IMR-90 (cell line): ENCODE data around the gene SOX30. TPM values are rescaled to one million over a fixed set of nuclear protein-coding genes. Genes with fewer than 3 reads are reported as not detected.
"Not testable (repeated sequence)": the region's sequence is repeated elsewhere in the genome, so short reads cannot be mapped to it uniquely, and the experiment has no call there.

ENCODE experiments used
- ATAC-seq: fragments of 200-7000 bp; cut with Tn5 transposase; 2 replicates; pipeline ENCODE4 v1.9.1; 2020; ENCODE audit warnings: low read depth, mild to moderate bottlenecking, moderate library complexity
- Bru-seq: library from RNA; stranded (reverse); fragments of 400-500 nt; gene quantifications from one replicate; lab custom pipeline; 2021; lab: Mats Ljungman, UMichigan
- BruChase-seq, 2 experiments: library from RNA; stranded (reverse); fragments of 400-500 nt; gene quantifications; one replicate each; lab custom pipeline; 2021; lab: Mats Ljungman, UMichigan
- BruUV-seq: library from RNA; stranded (reverse); fragments of 400-500 nt; replicated peaks from 2 replicates; lab custom pipeline; 2021; lab: Mats Ljungman, UMichigan
- CTCF ChIA-PET: fragments of 300-600 bp; formaldehyde crosslinking; extraction: SDS; loops from one replicate; lab custom pipeline; 2021; ENCODE audit warnings: antibody characterized with exemption; lab: Yijun Ruan, JAX
- POLR2A ChIA-PET: fragments of 300-600 bp; sonication (Branson Sonifier 250); formaldehyde crosslinking; loops from one replicate; lab custom pipeline; 2022; ENCODE audit warnings: antibody characterized with exemption; ENCODE audit not compliant: unreplicated experiment; lab: Charles Lee
- DNase-seq: peaks from one replicate; pipeline ENCODE4 v3.0.0; 2013
- H2AFZ ChIP-seq: replicated peaks from 2 replicates; pipeline ENCODE3; 2013; ENCODE audit warnings: low read length, mild to moderate bottlenecking; ENCODE audit not compliant: poor library complexity
- H2AK5ac ChIP-seq: 2 replicates; pipeline ENCODE4 v1.6.1; 2013; ENCODE audit warnings: low read depth, low read length, inconsistent platforms
- H2AK9ac ChIP-seq: replicated peaks from 2 replicates; pipeline ENCODE3; 2013; ENCODE audit warnings: mild to moderate bottlenecking, low read depth, low read length, moderate library complexity; ENCODE audit not compliant: poor library complexity
- H2BK120ac ChIP-seq: 2 replicates; pipeline ENCODE4 v1.6.1; 2013; ENCODE audit warnings: low read depth, low read length, inconsistent platforms
- H2BK15ac ChIP-seq: 3 replicates; pipeline ENCODE4 v1.6.1; 2013; ENCODE audit warnings: low read depth, low read length, inconsistent platforms
- H2BK20ac ChIP-seq: 2 replicates; pipeline ENCODE4 v1.6.1; 2013; ENCODE audit warnings: low read depth, mild to moderate bottlenecking, inconsistent platforms, low read length, moderate library complexity
- H2BK5ac ChIP-seq: 2 replicates; pipeline ENCODE4 v1.6.1; 2013; ENCODE audit warnings: mild to moderate bottlenecking, low read depth, low read length, inconsistent platforms; ENCODE audit not compliant: poor library complexity, severe bottlenecking
- H3K14ac ChIP-seq: replicated peaks from 2 replicates; pipeline ENCODE4 v1.6.1; 2013; ENCODE audit warnings: low read depth, low read length, inconsistent platforms
- H3K18ac ChIP-seq: 2 replicates; pipeline ENCODE4 v1.6.1; 2013; ENCODE audit warnings: low read depth, low read length, control low read depth
- H3K23ac ChIP-seq: 2 replicates; pipeline ENCODE4 v1.6.1; 2013; ENCODE audit warnings: low read depth, low read length, inconsistent platforms
- H3K27ac ChIP-seq: 2 replicates; pipeline ENCODE4 v1.5.1; 2013; ENCODE audit warnings: mild to moderate bottlenecking, control low read depth, low read length; ENCODE audit not compliant: insufficient read depth
- H3K27me3 ChIP-seq: 2 replicates; pipeline ENCODE4 v1.6.1; 2013; ENCODE audit warnings: low read length; ENCODE audit not compliant: control insufficient read depth, insufficient read depth
- H3K36me3 ChIP-seq: 2 replicates; pipeline ENCODE4 v1.6.1; 2013; ENCODE audit warnings: low read length, mixed read lengths; ENCODE audit not compliant: control insufficient read depth, insufficient read depth
- H3K4ac ChIP-seq: 2 replicates; pipeline ENCODE4 v1.6.1; 2013; ENCODE audit warnings: low read depth, low read length, inconsistent platforms
- H3K4me1 ChIP-seq: 2 replicates; pipeline ENCODE4 v1.6.1; 2013; ENCODE audit warnings: low read length, mixed read lengths; ENCODE audit not compliant: control insufficient read depth, insufficient read depth
- H3K4me2 ChIP-seq: 2 replicates; pipeline ENCODE4 v1.6.1; 2013; ENCODE audit warnings: low read depth, mild to moderate bottlenecking, control low read depth, low read length, moderate library complexity
- H3K4me3 ChIP-seq: 2 replicates; pipeline ENCODE4 v1.5.1; 2013; ENCODE audit warnings: low read depth, mild to moderate bottlenecking, control low read depth, low read length, moderate library complexity; ENCODE audit not compliant: insufficient read depth
- H3K56ac ChIP-seq: 2 replicates; pipeline ENCODE4 v1.6.1; 2013; ENCODE audit warnings: low read length, inconsistent platforms; ENCODE audit not compliant: insufficient read depth; ENCODE audit errors: extremely low read depth
- H3K79me1 ChIP-seq, 2 experiments: 2 replicates each; pipeline ENCODE4 v1.6.1; 2013; ENCODE audit warnings: low read length in 2 of 2, inconsistent platforms in 1 of 2, low read depth in 1 of 2
- H3K9ac ChIP-seq: 2 replicates; pipeline ENCODE4 v1.6.1; 2013; ENCODE audit warnings: low read depth, low read length, control low read depth
- H3K9me1 ChIP-seq: 2 replicates; pipeline ENCODE4 v1.6.1; 2013; ENCODE audit warnings: low read length, inconsistent platforms; ENCODE audit not compliant: insufficient read depth
- H3K9me3 ChIP-seq: 2 replicates; pipeline ENCODE4 v1.6.1; 2013; ENCODE audit warnings: low read length; ENCODE audit not compliant: control insufficient read depth, insufficient read depth
- H4K20me1 ChIP-seq: 2 replicates; pipeline ENCODE4 v1.6.1; 2013; ENCODE audit warnings: low read length, inconsistent platforms; ENCODE audit not compliant: insufficient read depth
- H4K5ac ChIP-seq: 2 replicates; pipeline ENCODE4 v1.6.1; 2013; ENCODE audit warnings: mild to moderate bottlenecking, low read depth, low read length, control low read depth
- H4K8ac ChIP-seq, 2 experiments: 2 replicates each; pipeline ENCODE4 v1.6.1; 2013; ENCODE audit warnings: low read depth in 2 of 2, low read length in 2 of 2, control low read depth in 1 of 2, inconsistent platforms in 1 of 2
- H4K91ac ChIP-seq: 2 replicates; pipeline ENCODE4 v1.6.1; 2013; ENCODE audit warnings: low read depth, low read length, inconsistent platforms; ENCODE audit not compliant: insufficient read depth
- WGBS, 2 experiments: methylation state at CpG; one replicate each; pipeline versions ENCODE4 v1.1.5 to v1.1.7; 2013; ENCODE audit warnings: missing lambda C conversion rate in 2 of 2; ENCODE audit not compliant: insufficient read length in 1 of 2; ENCODE audit errors: extremely low coverage in 2 of 2; 5-methylcytosine and 5-hydroxymethylcytosine counted together
- dilution Hi-C: fragments of 300-500 bp; cut with HindIII; formaldehyde crosslinking; loops from one replicate; pipeline ENCODE4 v1.14.3; 2018; ENCODE audit warnings: low sequenced_read_pairs; ENCODE audit not compliant: unreplicated experiment
- in situ Hi-C: fragments of 300-500 bp; cut with MboI; formaldehyde crosslinking; loops from 3 replicates; pipeline ENCODE4 v1.14.3; 2019; ENCODE audit warnings: low sequenced_read_pairs, inconsistent platforms, mixed read lengths
- intact Hi-C: fragments of 100-400 bp; cut with micrococcal nuclease; formaldehyde crosslinking; loops from 2 replicates; pipeline ENCODE4 v1.10.0; 2022
- long read RNA-seq: library from polyadenylated mRNA; unstranded; transcript quantifications from one replicate; pipeline ENCODE4 v2.0.0, GENCODE V29; 2021; ENCODE audit not compliant: unreplicated experiment
- polyA plus RNA-seq, 3 experiments: library from polyadenylated mRNA; depleted of rRNA; stranded (reverse); fragments of >200 nt; gene quantifications; 2 replicates each; pipeline ENCODE4 v1.2.3, GENCODE V29; 2012; ENCODE audit warnings: low replicate concordance in 1 of 3
- total RNA-seq: library from RNA; depleted of rRNA; stranded (reverse); fragments of >200 nt; gene quantifications from 2 replicates; pipeline ENCODE4 v1.2.3, GENCODE V29; 2012; rRNA removed
- TF ChIP-seq, protein P1 (sequence below): fragments of 150-350 bp; IDR thresholded peaks from 2 replicates; pipeline ENCODE4 v1.6.1; 2016; ENCODE audit warnings: low read depth, mild to moderate bottlenecking, low read length, moderate library complexity, borderline replicate concordance

The SOX30 gene
- total RNA-seq (not detected in 2 replicates), polyA plus RNA-seq (2012; rRNA removed) (not detected in 2 replicates), Bru-seq, nascent RNA (percentile 19 among the genes with signal in this experiment), BruChase-seq, experiment 1, labeled RNA remaining after a 6-hour chase (percentile 17 among the genes with signal in this experiment), BruChase-seq, experiment 2, labeled RNA remaining after a 2-hour chase (percentile 18 among the genes with signal in this experiment)
- polyA plus RNA-seq (2012; cell fraction: cytosol; rRNA removed): 0.02 and 0.04 TPM in 2 replicates
- polyA plus RNA-seq (2012; cell fraction: nucleus; rRNA removed; ENCODE audit: low replicate concordance): 0.06 TPM in 1 of 2 replicates, not detected in the other
- long read RNA-seq: 0 reads

GRCh38 chr5:157652377-157652692, at the start of gene SOX30:
Gene SOX30, minus strand, starts transcription at chr5:157652438. Its CDS starts 360 bp downstream, at chr5:157652078.
- intact Hi-C loops: no loop called here
- Histone ChIP-seq H3K36me3 (no peaks in the 10 kb centered on the region), H3K4me3 (no peak within 1 kb of the TSS), H4K8ac (peak within 1 kb of the TSS in 1 of 2 experiments; percentile 31; a peak in 1 of 4 replicates), H2BK120ac (no peak within 1 kb of the TSS), H3K4me1 (no peaks in the 10 kb centered on the region; the same call in 1 of the 2 replicates), H2BK20ac (no peak within 1 kb of the TSS), H2AK9ac (no peak within 1 kb of the TSS), H2AK5ac (no peak within 1 kb of the TSS), H3K23ac (no peak within 1 kb of the TSS), H2BK15ac (no peak within 1 kb of the TSS), H3K79me1 (no peaks in the 10 kb centered on the region), H4K91ac (no peak within 1 kb of the TSS), H3K9ac (no peak within 1 kb of the TSS), H3K14ac (no peak within 1 kb of the TSS), H3K27ac (no peak within 1 kb of the TSS), H3K18ac (no peak within 1 kb of the TSS), H2AFZ (peak within 1 kb of the TSS; percentile 93), H4K5ac (no peak within 1 kb of the TSS), H3K4ac (no peak within 1 kb of the TSS), H3K27me3 (no peaks in the 10 kb centered on the region), H2BK5ac (no peak within 1 kb of the TSS), H3K9me1 (no peaks in the 10 kb centered on the region), H3K9me3 (peaks cover 4% of the 10 kb centered on the region), H3K56ac (no peak within 1 kb of the TSS), H4K20me1 (no peaks in the 10 kb centered on the region), H3K4me2 (no peak within 1 kb of the TSS)
- dilution Hi-C loops: no loop called here
- no peak for ATAC-seq
- CTCF ChIA-PET: no interaction called here
- in situ Hi-C loops: no loop called here
- TF ChIP-seq, protein P1, sequence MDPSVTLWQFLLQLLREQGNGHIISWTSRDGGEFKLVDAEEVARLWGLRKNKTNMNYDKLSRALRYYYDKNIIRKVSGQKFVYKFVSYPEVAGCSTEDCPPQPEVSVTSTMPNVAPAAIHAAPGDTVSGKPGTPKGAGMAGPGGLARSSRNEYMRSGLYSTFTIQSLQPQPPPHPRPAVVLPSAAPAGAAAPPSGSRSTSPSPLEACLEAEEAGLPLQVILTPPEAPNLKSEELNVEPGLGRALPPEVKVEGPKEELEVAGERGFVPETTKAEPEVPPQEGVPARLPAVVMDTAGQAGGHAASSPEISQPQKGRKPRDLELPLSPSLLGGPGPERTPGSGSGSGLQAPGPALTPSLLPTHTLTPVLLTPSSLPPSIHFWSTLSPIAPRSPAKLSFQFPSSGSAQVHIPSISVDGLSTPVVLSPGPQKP: no peak
- no TSS peak for BruUV-seq
- WGBS, 2 experiments: 65% methylated on average over 4 of the region's 15 CpGs; no CpG with 5 or more reads in 1 of the 2 experiments
- DNase-seq: no peak
- POLR2A ChIA-PET: no interaction called here

- POLR2A ChIA-PET, CTCF ChIA-PET, H4K5ac ChIP-seq, H3K14ac ChIP-seq, H3K36me3 ChIP-seq, BruUV-seq, H3K4me1 ChIP-seq, H2AFZ ChIP-seq, DNase-seq, H2AK5ac ChIP-seq, H2AK9ac ChIP-seq, H2BK15ac ChIP-seq, H4K91ac ChIP-seq, intact Hi-C loops, H3K9ac ChIP-seq, H3K23ac ChIP-seq, ATAC-seq, H3K56ac ChIP-seq, H2BK120ac ChIP-seq, dilution Hi-C loops, H3K18ac ChIP-seq, H3K27ac ChIP-seq, H2BK5ac ChIP-seq, H3K27me3 ChIP-seq, H3K4me2 ChIP-seq, H3K9me3 ChIP-seq, H3K9me1 ChIP-seq, in situ Hi-C loops, H4K20me1 ChIP-seq, H3K4me3 ChIP-seq, H2BK20ac ChIP-seq, H3K4ac ChIP-seq, H3K79me1 ChIP-seq, H4K8ac ChIP-seq: not testable (repeated sequence)
- WGBS, 2 experiments: 80% methylated on average over 1 of the region's 4 CpGs; no CpG with 5 or more reads in 1 of the 2 experiments
These were observed 46.4 kb upstream of the SOX30 start for GRCh38 chr5:157698674-157699073.
